ENCODE data around the gene ACE2.

- TF ChIP-seq, protein P1, sequence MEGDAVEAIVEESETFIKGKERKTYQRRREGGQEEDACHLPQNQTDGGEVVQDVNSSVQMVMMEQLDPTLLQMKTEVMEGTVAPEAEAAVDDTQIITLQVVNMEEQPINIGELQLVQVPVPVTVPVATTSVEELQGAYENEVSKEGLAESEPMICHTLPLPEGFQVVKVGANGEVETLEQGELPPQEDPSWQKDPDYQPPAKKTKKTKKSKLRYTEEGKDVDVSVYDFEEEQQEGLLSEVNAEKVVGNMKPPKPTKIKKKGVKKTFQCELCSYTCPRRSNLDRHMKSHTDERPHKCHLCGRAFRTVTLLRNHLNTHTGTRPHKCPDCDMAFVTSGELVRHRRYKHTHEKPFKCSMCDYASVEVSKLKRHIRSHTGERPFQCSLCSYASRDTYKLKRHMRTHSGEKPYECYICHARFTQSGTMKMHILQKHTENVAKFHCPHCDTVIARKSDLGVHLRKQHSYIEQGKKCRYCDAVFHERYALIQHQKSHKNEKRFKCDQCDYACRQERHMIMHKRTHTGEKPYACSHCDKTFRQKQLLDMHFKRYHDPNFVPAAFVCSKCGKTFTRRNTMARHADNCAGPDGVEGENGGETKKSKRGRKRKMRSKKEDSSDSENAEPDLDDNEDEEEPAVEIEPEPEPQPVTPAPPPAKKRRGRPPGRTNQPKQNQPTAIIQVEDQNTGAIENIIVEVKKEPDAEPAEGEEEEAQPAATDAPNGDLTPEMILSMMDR (IDR thresholded peaks at IDR 0.05; ENCODE audit: borderline replicate concordance, extremely low read depth, low read length, poor library complexity, severe bottlenecking) = no peak
- no peak for TF ChIP-seq EZH2 (IDR thresholded peaks at IDR 0.05; ENCODE audit: borderline replicate concordance, low read depth, low read length, severe bottlenecking)
These were observed 6.4 kb downstream of the ACE2 start for GRCh38 chrX:15594371-15594770.
